ENCODE measurements around the gene PDZD4.

Gene PDZD4

GRCh38 chrX:153755136-153755535, 75.2 kb downstream of the PDZD4 start:
- no peak for DNase-seq (ENCODE audit: low spot score)

All from pons (tissue), 1 donor.